SK-N-SH (cell line): ENCODE results near the gene NISCH. TPM values are rescaled to one million over a fixed set of nuclear protein-coding genes. Genes with fewer than 3 reads are reported as not detected.

Experiments
- CTCF ChIA-PET: fragments of 300-600, 350-600 bp; formaldehyde crosslinking; extraction: SDS; loops from one replicate; lab custom pipeline; 2021; lab: Yijun Ruan, JAX
- POLR2A ChIA-PET: fragments of 350-600 bp; sonication (Branson Sonifier 250); formaldehyde crosslinking; extraction: SDS; loops from one replicate; lab custom pipeline; 2020; ENCODE audit warnings: antibody characterized with exemption, inconsistent platforms; lab: Yijun Ruan, JAX
- DNase-seq: peaks from one replicate; pipeline ENCODE4 v3.0.0; 2012
- H2AFZ ChIP-seq: fragments of 200-600 bp; sonication (generic); 2 replicates; pipeline ENCODE4 v1.8.1; 2016; ENCODE audit warnings: antibody characterized with exemption, mild to moderate bottlenecking, low read depth
- H3F3A ChIP-seq: fragments of 200-600 bp; sonication (generic); replicated peaks from 2 replicates; pipeline ENCODE3; 2016; ENCODE audit warnings: antibody characterized with exemption, mild to moderate bottlenecking; ENCODE audit not compliant: insufficient read depth
- H3K27ac ChIP-seq, 2 experiments: fragments of 200-500 bp in 1 of 2; fragments of 200-600 bp in 1 of 2; sonication (Bioruptor generic) in 1 of 2; sonication (generic), shearing (Covaris generic) in 1 of 2; 2 replicates each; pipeline versions ENCODE4 v1.5.1 to v1.6.1; 2014 to 2016; ENCODE audit warnings: low read depth in 2 of 2, inconsistent platforms in 1 of 2, low read length in 1 of 2, mild to moderate bottlenecking in 1 of 2, mixed read lengths in 1 of 2
- H3K27me3 ChIP-seq: fragments of 200-600 bp; sonication (generic), shearing (Covaris generic); 2 replicates; pipeline ENCODE4 v1.6.1; 2016; ENCODE audit warnings: mixed run types; ENCODE audit not compliant: insufficient read depth
- H3K36me3 ChIP-seq, 2 experiments: fragments of 200-500 bp in 1 of 2; fragments of 200-600 bp in 1 of 2; sonication (Bioruptor generic) in 1 of 2; sonication (generic) in 1 of 2; replicated peaks in 1 of 2; 2 replicates each; pipeline versions ENCODE3 to v1.5.1; 2014 to 2016; ENCODE audit warnings: low read length in 1 of 2, mild to moderate bottlenecking in 1 of 2; ENCODE audit not compliant: insufficient read depth in 2 of 2, control insufficient read depth in 1 of 2
- H3K4me1 ChIP-seq, 2 experiments: fragments of 200-500 bp in 1 of 2; fragments of 200-600 bp in 1 of 2; sonication (Bioruptor generic) in 1 of 2; sonication (generic), shearing (Covaris generic) in 1 of 2; 2 replicates each; pipeline versions ENCODE4 v1.5.1 to v1.6.1; 2014 to 2016; ENCODE audit warnings: low read depth in 1 of 2, low read length in 1 of 2, mixed run types in 1 of 2; ENCODE audit not compliant: insufficient read depth in 2 of 2, control insufficient read depth in 1 of 2
- H3K4me2 ChIP-seq: fragments of 200-600 bp; sonication (generic), shearing (Covaris generic); 2 replicates; pipeline ENCODE4 v1.6.1; 2017; ENCODE audit warnings: mixed run types
- H3K4me3 ChIP-seq, 2 experiments: fragments of 200-500 bp in 1 of 2; fragments of 200-600 bp in 1 of 2; sonication (Bioruptor generic) in 1 of 2; sonication (generic), shearing (Covaris generic) in 1 of 2; 2 replicates each; pipeline versions ENCODE4 v1.5.1 to v1.8.1; 2014 to 2016; ENCODE audit warnings: low read depth in 2 of 2, inconsistent platforms in 1 of 2, low read length in 1 of 2, mild to moderate bottlenecking in 1 of 2, mixed read lengths in 1 of 2, moderate library complexity in 1 of 2
- H3K79me2 ChIP-seq: fragments of 200-600 bp; sonication (generic); 2 replicates; pipeline ENCODE4 v1.8.1; 2017; ENCODE audit warnings: mild to moderate bottlenecking; ENCODE audit not compliant: insufficient read depth
- H3K9ac ChIP-seq: fragments of 200-600 bp; sonication (generic); 2 replicates; pipeline ENCODE4 v1.6.1; 2017; ENCODE audit warnings: mixed run types
- H3K9me2 ChIP-seq: fragments of 200-600 bp; sonication (generic); 2 replicates; pipeline ENCODE4 v1.6.1; 2017; ENCODE audit warnings: mixed run types
- H3K9me3 ChIP-seq: fragments of 200-600 bp; sonication (generic); 2 replicates; pipeline ENCODE4 v1.6.1; 2017; ENCODE audit warnings: mixed run types, mild to moderate bottlenecking, moderate library complexity
- H4K20me1 ChIP-seq: fragments of 200-600 bp; sonication (generic); 2 replicates; pipeline ENCODE4 v1.6.1; 2017; ENCODE audit warnings: mild to moderate bottlenecking, mixed run types; ENCODE audit not compliant: insufficient read depth
- CTCF ChIP-seq: fragments of 200-600 bp; sonication (generic); IDR thresholded peaks from 2 replicates; pipeline ENCODE4 v1.6.1; 2017; ENCODE audit warnings: antibody characterized with exemption, mild to moderate bottlenecking, moderate library complexity
- ELF1 ChIP-seq: IDR thresholded peaks from 2 replicates; pipeline ENCODE4 v1.4.0; 2012
- EP300 ChIP-seq, 2 experiments: IDR thresholded peaks; 2 replicates each; pipeline versions ENCODE4 v1.4.0 to v1.6.1; 2012; ENCODE audit warnings: borderline replicate concordance in 1 of 2, low read depth in 1 of 2, low read length in 1 of 2
- EZH2phosphoT487 ChIP-seq: fragments of 200-600 bp; sonication (generic); IDR thresholded peaks from 2 replicates; pipeline ENCODE4 v1.6.1; 2017; ENCODE audit warnings: low read depth, mixed run types, mild to moderate bottlenecking, antibody characterized with exemption, moderate library complexity, borderline replicate concordance
- FOSL2 ChIP-seq: IDR thresholded peaks from 2 replicates; pipeline ENCODE4 v1.4.0; 2012; ENCODE audit warnings: low read depth, mild to moderate bottlenecking, moderate library complexity, borderline replicate concordance
- FOXJ3 ChIP-seq: sonication (generic); formaldehyde crosslinking; IDR thresholded peaks from 2 replicates; pipeline ENCODE4 v1.5.1; 2020; ENCODE audit warnings: mild to moderate bottlenecking, missing genetic modification reagents
- JUND ChIP-seq: IDR thresholded peaks from 2 replicates; pipeline ENCODE4 v1.4.0; 2012
- MAX ChIP-seq: IDR thresholded peaks from 2 replicates; pipeline ENCODE4 v1.4.0; 2012; ENCODE audit warnings: low read depth
- MEF2A ChIP-seq: IDR thresholded peaks from 2 replicates; pipeline ENCODE4 v1.4.0; 2012; ENCODE audit warnings: low read depth, borderline replicate concordance
- MXI1 ChIP-seq: IDR thresholded peaks from 2 replicates; pipeline ENCODE4 v1.6.1; 2012; ENCODE audit warnings: mild to moderate bottlenecking, low read depth, low read length, improper control_type of control experiment
- NFIC ChIP-seq: IDR thresholded peaks from 2 replicates; pipeline ENCODE4 v1.4.0; 2012; ENCODE audit warnings: borderline replicate concordance
- NRF1 ChIP-seq: IDR thresholded peaks from 2 replicates; pipeline ENCODE4 v1.6.1; 2012; ENCODE audit warnings: low read depth, mild to moderate bottlenecking, low read length
- PBX3 ChIP-seq: IDR thresholded peaks from 2 replicates; pipeline ENCODE4; 2012
- RCOR1 ChIP-seq: fragments of 150-350 bp; IDR thresholded peaks from 2 replicates; pipeline ENCODE4 v1.6.1; 2017; ENCODE audit warnings: antibody characterized with exemption, low read length
- REST ChIP-seq: IDR thresholded peaks from 2 replicates; pipeline ENCODE4 v1.6.1; 2012; ENCODE audit warnings: mild to moderate bottlenecking, low read depth, low read length, moderate library complexity
- RFX5 ChIP-seq: IDR thresholded peaks from 2 replicates; pipeline ENCODE4 v1.6.1; 2012; ENCODE audit warnings: mild to moderate bottlenecking, improper control_type of control experiment, low read length
- SMC3 ChIP-seq: IDR thresholded peaks from 2 replicates; pipeline ENCODE4 v1.6.1; 2012; ENCODE audit warnings: low read depth, low read length, improper control_type of control experiment
- TAF1 ChIP-seq: IDR thresholded peaks from 2 replicates; pipeline ENCODE4 v1.6.1; 2012; ENCODE audit warnings: low read depth, mild to moderate bottlenecking, low read length, moderate library complexity, borderline replicate concordance
- TCF12 ChIP-seq: IDR thresholded peaks from 2 replicates; pipeline ENCODE4 v1.4.0; 2012
- ZBTB33 ChIP-seq: IDR thresholded peaks from 2 replicates; pipeline ENCODE4 v1.4.0; 2012; ENCODE audit warnings: low read depth, borderline replicate concordance
- WGBS: methylation state at CpG from one replicate; pipeline ENCODE4 v1.1.6; 2017; ENCODE audit warnings: low lambda C conversion rate; 5-methylcytosine and 5-hydroxymethylcytosine counted together
- polyA plus RNA-seq, 3 experiments: library from polyadenylated mRNA; depleted of rRNA; stranded (reverse); fragments of >200 nt; gene quantifications; 2 replicates each; pipeline ENCODE4 v1.2.3, GENCODE V29; 2012

The NISCH gene
- polyA plus RNA-seq, 1 of the 3 experiments (the other 2 are of a cell fraction) = 77.5 TPM

- CTCF ChIA-PET = no interaction called here
- Histone ChIP-seq H3F3A (no peaks in the 10 kb centered on the region), H3K27me3 (no peaks in the 10 kb centered on the region), H3K4me3 (no peak overlapping the region), H3K9me2 (no peaks in the 10 kb centered on the region), H3K4me2 (no peak overlapping the region), H2AFZ (no peak overlapping the region), H4K20me1 (no peaks in the 10 kb centered on the region), H3K9ac (no peak overlapping the region), H3K36me3 (peaks cover 18 to 59% of the 10 kb centered on the region in 2 experiments), H3K79me2 (no peaks in the 10 kb centered on the region), H3K9me3 (no peaks in the 10 kb centered on the region), H3K4me1 (peaks cover 3 to 24% of the 10 kb centered on the region in 2 experiments; a peak in 2 of 4 replicates), H3K27ac (no peak overlapping the region)
- 96% methylated on average over 27 of the region's 31 CpGs for WGBS
- TF ChIP-seq REST = no peak
- no peak for TF ChIP-seq JUND
- no peak for TF ChIP-seq ELF1
- no peak for TF ChIP-seq MEF2A
- no peak for TF ChIP-seq FOSL2
- no peak for TF ChIP-seq SMC3
- no peak for TF ChIP-seq NFIC
- no peak for TF ChIP-seq EP300 (IDR thresholded peaks at IDR 0.05; ENCODE audit: borderline replicate concordance in 1 of 2, low read depth in 1 of 2, low read length in 1 of 2)
- no peak for TF ChIP-seq CTCF
- TF ChIP-seq FOXJ3 (CRISPR knock-in tag) = no peak
- TF ChIP-seq MAX = no peak
- no peak for TF ChIP-seq ZBTB33
- TF ChIP-seq MXI1 = no peak
- no peak for TF ChIP-seq TAF1
- TF ChIP-seq NRF1 = no peak
- no peak for TF ChIP-seq RCOR1
- no peak for TF ChIP-seq EZH2phosphoT487
- TF ChIP-seq PBX3 = no peak
- no peak for TF ChIP-seq RFX5
- no peak for TF ChIP-seq TCF12
- no peak for DNase-seq
- POLR2A ChIA-PET = no interaction called here
Measured at GRCh38 chr3:52487050-52487787, 31.8 kb downstream of the NISCH start.
